ENCODE results near the gene ANKRD1.

GRCh38 chr10:90944749-90945148 is 23.9 kb upstream of the ANKRD1 start:
- TF ChIP-seq CTCF (IDR thresholded peaks at IDR 0.05) (no peak), POLR2AphosphoS5 (IDR thresholded peaks at IDR 0.05) (no peak), POLR2A (IDR thresholded peaks at IDR 0.05; ENCODE audit: low read depth) (no peak), EP300 (IDR thresholded peaks at IDR 0.05) (no peak)
